K562 (cell line): ENCODE data around the gene MEF2B. TPM values are rescaled to one million over a fixed set of nuclear protein-coding genes. Genes with fewer than 3 reads are reported as not detected.
A peak's percentile ranks its signal among the peaks of the same experiment; 100 is the strongest.

ENCODE experiments used
- BRF1 ChIP-seq: IDR thresholded peaks from 3 replicates; pipeline ENCODE4 v1.6.1; 2011; ENCODE audit warnings: borderline replicate concordance, mild to moderate bottlenecking; ENCODE audit not compliant: insufficient read length; ENCODE audit errors: extremely low read depth
- CREB1 ChIP-seq, 2 experiments: sonication (generic) in 1 of 2; formaldehyde crosslinking in 1 of 2; IDR thresholded peaks; 2 replicates each; pipeline versions ENCODE4 v1.6.1 to v1.8.0; 2012 to 2022; ENCODE audit warnings: inconsistent platforms in 1 of 2, mild to moderate bottlenecking in 1 of 2, missing genetic modification reagents in 1 of 2, moderate library complexity in 1 of 2
- HMG20B ChIP-seq: fragments of 250-450 bp; sonication (Bioruptor Pico); IDR thresholded peaks from 2 replicates; pipeline ENCODE4 v1.5.0; 2021; ENCODE audit warnings: mild to moderate bottlenecking
- MAZ ChIP-seq, 2 experiments: fragments of 450-650 bp in 1 of 2; sonication (generic) in 1 of 2; formaldehyde crosslinking; IDR thresholded peaks in 1 of 2; conservative IDR thresholded peaks in 1 of 2; 2 replicates each; pipeline versions ENCODE4 v1.4.0 to v1.5.0; 2020; ENCODE audit warnings: mild to moderate bottlenecking in 1 of 2, missing genetic modification reagents in 1 of 2
- RBM15 ChIP-seq: fragments of 200-400 bp; formaldehyde crosslinking; IDR thresholded peaks from 2 replicates; pipeline ENCODE4 v1.6.1; 2018; ENCODE audit warnings: mild to moderate bottlenecking, low read length, moderate library complexity; ENCODE audit not compliant: insufficient read depth
- SMC3 ChIP-seq: conservative IDR thresholded peaks from 2 replicates; pipeline ENCODE4 v1.6.1; 2011; ENCODE audit warnings: low read depth, low read length, improper control_type of control experiment; ENCODE audit not compliant: insufficient read depth
- SP1 ChIP-seq: sonication (generic); formaldehyde crosslinking; IDR thresholded peaks from 2 replicates; pipeline ENCODE4 v1.8.1; 2022; ENCODE audit warnings: mild to moderate bottlenecking, missing genetic modification reagents
- TCF3 ChIP-seq: sonication (generic); formaldehyde crosslinking; IDR thresholded peaks from 2 replicates; pipeline ENCODE4 v1.4.0; 2020; ENCODE audit warnings: mild to moderate bottlenecking, missing genetic modification reagents
- TGIF2 ChIP-seq: sonication (generic); formaldehyde crosslinking; IDR thresholded peaks from 2 replicates; pipeline ENCODE4 v1.8.1; 2022; ENCODE audit warnings: mild to moderate bottlenecking, missing genetic modification reagents, moderate library complexity
- TOE1 ChIP-seq, 2 experiments: fragments of 450-650 bp in 1 of 2; sonication (generic) in 1 of 2; formaldehyde crosslinking in 1 of 2; IDR thresholded peaks; 2 replicates each; pipeline versions ENCODE4 v1.7.1 to v1.8.0; 2016 to 2022; ENCODE audit warnings: borderline replicate concordance in 2 of 2, mild to moderate bottlenecking in 2 of 2, antibody characterized with exemption in 1 of 2, inconsistent platforms in 1 of 2, low read depth in 1 of 2, missing genetic modification reagents in 1 of 2, moderate library complexity in 1 of 2
- VEZF1 ChIP-seq: fragments of 200-800 bp; sonication (Bioruptor generic); IDR thresholded peaks from 2 replicates; pipeline ENCODE4 v1.6.1; 2017; ENCODE audit warnings: missing genetic modification characterization, missing compliant biosample characterization
- ZBTB1 ChIP-seq: sonication (generic); formaldehyde crosslinking; IDR thresholded peaks from 2 replicates; pipeline ENCODE4 v1.8.1; 2023; ENCODE audit warnings: missing genetic modification reagents, low read depth, mild to moderate bottlenecking, borderline replicate concordance
- ZBTB2 ChIP-seq: fragments of 450-650 bp; IDR thresholded peaks from 2 replicates; pipeline ENCODE4 v1.6.1; 2016; ENCODE audit warnings: antibody characterized with exemption
- ZNF445 ChIP-seq: fragments of 250-450 bp; sonication (Bioruptor Pico); IDR thresholded peaks from 2 replicates; pipeline ENCODE4 v1.4.0; 2020; ENCODE audit warnings: low read depth, mild to moderate bottlenecking, moderate library complexity
- ZNF561 ChIP-seq: fragments of 450-650 bp; formaldehyde crosslinking; conservative IDR thresholded peaks from 2 replicates; pipeline ENCODE4 v1.4.0; 2020; ENCODE audit warnings: mild to moderate bottlenecking, moderate library complexity
- polyA plus RNA-seq, 8 experiments: library from polyadenylated mRNA; depleted of rRNA in 4 of 8; stranded (reverse) in 5 of 8; unstranded in 3 of 8; fragments of >200 nt; fragmentation: Nextera tagmentation in 2 of 8; fragmentation: Illumina TruSeq in 1 of 8; extraction: Ambion mirVana in 2 of 8; extraction: Trizol in 1 of 8; gene quantifications; 2 replicates each; pipeline versions ENCODE4 v1.2.1 to v1.2.3, GENCODE V29; 2011 to 2014; ENCODE audit warnings: inconsistent platforms in 1 of 8, missing spikeins in 1 of 8
- total RNA-seq, 7 experiments: library from RNA; depleted of rRNA in 6 of 7; stranded (reverse); fragments of >200 nt in 6 of 7; fragmentation: Illumina TruSeq in 2 of 7; extraction: Trizol in 2 of 7; gene quantifications; 2 replicates each; pipeline versions ENCODE4 v1.2.1 to v1.2.3, GENCODE V29; 2011 to 2021; ENCODE audit warnings: low replicate concordance in 1 of 7

MEF2B gene
- total and polyA plus RNA-seq, 9 of the 15 experiments (the other 6 are each of a cell fraction or from before 2014, with no cell fraction given) = 0.14 to 1.9 (median 0.71) TPM; not detected in 3

GRCh38 chr19:19134687-19135158 lies 35.3 kb downstream of the MEF2B start (continued):
- TF ChIP-seq ZBTB2 (peak; percentile 51; the same call in 1 of the 2 replicates), VEZF1 (CRISPR knock-in tag) (peak; percentile 67), ZNF561 (no peak), BRF1 (no peak), RBM15 (no peak), TCF3 (CRISPR knock-in tag) (no peak), SMC3 (no peak), HMG20B (CRISPR knock-in tag) (no peak), SP1 (CRISPR knock-in tag) (peak; percentile 87), MAZ (CRISPR knock-in tag; conservative IDR thresholded peaks at IDR 0.05 in 1 of 2, IDR thresholded peaks at IDR 0.05 in 1 of 2) (peak; percentile 86 to 91), ZNF445 (CRISPR knock-in tag) (no peak), TGIF2 (CRISPR knock-in tag) (no peak), CREB1 (IDR thresholded peaks at IDR 0.05) (peak; percentile 66), CREB1 (CRISPR knock-in tag; IDR thresholded peaks at IDR 0.05) (peak; percentile 75), ZBTB1 (CRISPR knock-in tag) (peak; percentile 32; the same call in 1 of the 2 replicates), TOE1 (IDR thresholded peaks at IDR 0.05; ENCODE audit: borderline replicate concordance) (peak; percentile 57; the same call in 1 of the 2 replicates), TOE1 (CRISPR knock-in tag; IDR thresholded peaks at IDR 0.05; ENCODE audit: borderline replicate concordance, low read depth) (no peak)
